K562 (cell line): Measurements from ENCODE around the gene CELF6. TPM values are rescaled to one million over a fixed set of nuclear protein-coding genes. Genes with fewer than 3 reads are reported as not detected.

Experiments
- CBFA2T2 ChIP-seq: fragments of 450-650 bp; conservative IDR thresholded peaks from 2 replicates; pipeline ENCODE4 v1.6.1; 2017; ENCODE audit warnings: mild to moderate bottlenecking
- GTF2A2 ChIP-seq: IDR thresholded peaks from 2 replicates; pipeline ENCODE4 v1.6.1; 2016; ENCODE audit warnings: mild to moderate bottlenecking, missing genetic modification characterization, missing compliant biosample characterization
- HDGF ChIP-seq: fragments of 450-650 bp; IDR thresholded peaks from 2 replicates; pipeline ENCODE4 v1.6.1; 2016
- MYC ChIP-seq, 2 experiments: fragments of 250-450 bp in 1 of 2; sonication (Bioruptor Pico) in 1 of 2; IDR thresholded peaks; 2 replicates each; pipeline versions ENCODE4 v1.5.1 to v1.6.1; 2012 to 2021; ENCODE audit warnings: low read depth in 2 of 2, borderline replicate concordance in 1 of 2, improper control_type of control experiment in 1 of 2, low read length in 1 of 2, mild to moderate bottlenecking in 1 of 2, moderate library complexity in 1 of 2
- SOX6 ChIP-seq: fragments of 450-650 bp; IDR thresholded peaks from 2 replicates; pipeline ENCODE4 v1.6.1; 2014; ENCODE audit warnings: mild to moderate bottlenecking
- TEAD4 ChIP-seq, 2 experiments: sonication (generic) in 1 of 2; formaldehyde crosslinking in 1 of 2; IDR thresholded peaks; 2 replicates each; pipeline versions ENCODE4 v1.6.1 to v1.8.0; 2012 to 2022; ENCODE audit warnings: borderline replicate concordance in 1 of 2, inconsistent platforms in 1 of 2, low read length in 1 of 2, mild to moderate bottlenecking in 1 of 2, missing genetic modification reagents in 1 of 2
- polyA plus RNA-seq, 8 experiments: library from polyadenylated mRNA; depleted of rRNA in 4 of 8; stranded (reverse) in 5 of 8; unstranded in 3 of 8; fragments of >200 nt; fragmentation: Nextera tagmentation in 2 of 8; fragmentation: Illumina TruSeq in 1 of 8; extraction: Ambion mirVana in 2 of 8; extraction: Trizol in 1 of 8; gene quantifications; 2 replicates each; pipeline versions ENCODE4 v1.2.1 to v1.2.3, GENCODE V29; 2011 to 2014; ENCODE audit warnings: inconsistent platforms in 1 of 8, missing spikeins in 1 of 8
- total RNA-seq, 7 experiments: library from RNA; depleted of rRNA in 6 of 7; stranded (reverse); fragments of >200 nt in 6 of 7; fragmentation: Illumina TruSeq in 2 of 7; extraction: Trizol in 2 of 7; gene quantifications; 2 replicates each; pipeline versions ENCODE4 v1.2.1 to v1.2.3, GENCODE V29; 2011 to 2021; ENCODE audit warnings: low replicate concordance in 1 of 7

The CELF6 gene
- total and polyA plus RNA-seq, 9 of the 15 experiments (the other 6 are each of a cell fraction or from before 2014, with no cell fraction given): 0.01 to 0.11 TPM; not detected in 7

GRCh38 chr15:72235298-72235697 lies 84.7 kb downstream of the CELF6 start (continued):
- TF ChIP-seq TEAD4 (IDR thresholded peaks at IDR 0.05; ENCODE audit: low read length) (peak; percentile 60), TEAD4 (CRISPR knock-in tag; IDR thresholded peaks at IDR 0.05; ENCODE audit: borderline replicate concordance) (no peak), SOX6 (peak; percentile 35; the same call in 1 of the 2 replicates), HDGF (no peak), MYC (IDR thresholded peaks at IDR 0.05; ENCODE audit: low read depth, low read length) (no peak), MYC (CRISPR knock-in tag; IDR thresholded peaks at IDR 0.05; ENCODE audit: borderline replicate concordance, low read depth) (no peak), GTF2A2 (tag) (no peak), CBFA2T2 (peak; percentile 37; the same call in 1 of the 2 replicates)

Other genes starting within 250 kb of the CELF6 start
Only the 7 nearest of the 8 such genes appear.
- 1.4 and 2.1 TPM in 2 replicates for gene SENP8, start 201.8 kb downstream of the CELF6 start, total RNA-seq (2014; rRNA removed)
- gene SENP8, start 201.8 kb downstream of the CELF6 start, total RNA-seq (2014; rRNA removed; fragmentation: Illumina TruSeq; extraction: Trizol): 1.8 and 2.3 TPM in 2 replicates
- 1.4 and 1.7 TPM in 2 replicates for gene SENP8, start 201.8 kb downstream of the CELF6 start, total RNA-seq (2015; rRNA removed; fragmentation: Illumina TruSeq; extraction: Trizol)
- gene SENP8, start 201.8 kb downstream of the CELF6 start, total RNA-seq (2021): 2.4 and 2.8 TPM in 2 replicates
- 5.4 and 5.9 TPM in 2 replicates for gene SENP8, start 201.8 kb downstream of the CELF6 start, polyA plus RNA-seq (2011; rRNA removed)
- gene SENP8, start 201.8 kb downstream of the CELF6 start, polyA plus RNA-seq (2014; fragmentation: Illumina TruSeq; extraction: Trizol): 3.5 and 3.6 TPM in 2 replicates
- 1 to 10 TPM; 3.3 to 4.7 TPM for gene SENP8, start 201.8 kb downstream of the CELF6 start, polyA plus RNA-seq (2014; fragmentation: Nextera tagmentation; extraction: Ambion mirVana)
- gene SENP8, start 201.8 kb downstream of the CELF6 start, polyA plus RNA-seq (2014; rRNA removed): 1.3 and 1.7 TPM in 2 replicates
- gene GRAMD2A, start 122.4 kb downstream of the CELF6 start, total RNA-seq (2014; rRNA removed): not detected in 2 replicates
- gene GRAMD2A, start 122.4 kb downstream of the CELF6 start, total RNA-seq (2014; rRNA removed; fragmentation: Illumina TruSeq; extraction: Trizol): not detected in 2 replicates
- gene GRAMD2A, start 122.4 kb downstream of the CELF6 start, total RNA-seq (2015; rRNA removed; fragmentation: Illumina TruSeq; extraction: Trizol): not detected in 2 replicates
- gene GRAMD2A, start 122.4 kb downstream of the CELF6 start, total RNA-seq (2021): not detected in 2 replicates
- 0.14 and 0.22 TPM in 2 replicates for gene GRAMD2A, start 122.4 kb downstream of the CELF6 start, polyA plus RNA-seq (2011; rRNA removed)
- not detected in 2 replicates for gene GRAMD2A, start 122.4 kb downstream of the CELF6 start, polyA plus RNA-seq (2014; fragmentation: Illumina TruSeq; extraction: Trizol)
- not detected for gene GRAMD2A, start 122.4 kb downstream of the CELF6 start, polyA plus RNA-seq (2014; fragmentation: Nextera tagmentation; extraction: Ambion mirVana)
- gene GRAMD2A, start 122.4 kb downstream of the CELF6 start, polyA plus RNA-seq (2014; rRNA removed): 0.08 TPM in 1 of 2 replicates, not detected in the other
- gene PKM, start 89.0 kb downstream of the CELF6 start, total RNA-seq (2014; rRNA removed): 368 and 422 TPM in 2 replicates
- gene PKM, start 89.0 kb downstream of the CELF6 start, total RNA-seq (2014; rRNA removed; fragmentation: Illumina TruSeq; extraction: Trizol): 309 and 338 TPM in 2 replicates
- gene PKM, start 89.0 kb downstream of the CELF6 start, total RNA-seq (2015; rRNA removed; fragmentation: Illumina TruSeq; extraction: Trizol): 472 and 481 TPM in 2 replicates
- gene PKM, start 89.0 kb downstream of the CELF6 start, total RNA-seq (2021): 466 and 471 TPM in 2 replicates
- gene PKM, start 89.0 kb downstream of the CELF6 start, polyA plus RNA-seq (2011; rRNA removed): 825 and 845 TPM in 2 replicates
- 507 and 521 TPM in 2 replicates for gene PKM, start 89.0 kb downstream of the CELF6 start, polyA plus RNA-seq (2014; fragmentation: Illumina TruSeq; extraction: Trizol)
- 100 to 1,000 TPM; 140 to 308 TPM for gene PKM, start 89.0 kb downstream of the CELF6 start, polyA plus RNA-seq (2014; fragmentation: Nextera tagmentation; extraction: Ambion mirVana)
- gene PKM, start 89.0 kb downstream of the CELF6 start, polyA plus RNA-seq (2014; rRNA removed): 383 and 417 TPM in 2 replicates
- gene PARP6, start 47.6 kb downstream of the CELF6 start, total RNA-seq (2014; rRNA removed): 24.1 and 24.9 TPM in 2 replicates
- gene PARP6, start 47.6 kb downstream of the CELF6 start, total RNA-seq (2014; rRNA removed; fragmentation: Illumina TruSeq; extraction: Trizol): 26.3 and 28.3 TPM in 2 replicates
- gene PARP6, start 47.6 kb downstream of the CELF6 start, total RNA-seq (2015; rRNA removed; fragmentation: Illumina TruSeq; extraction: Trizol): 25.2 and 27.8 TPM in 2 replicates
- 35.0 and 42.9 TPM in 2 replicates for gene PARP6, start 47.6 kb downstream of the CELF6 start, total RNA-seq (2021)
- 83.2 and 105 TPM in 2 replicates for gene PARP6, start 47.6 kb downstream of the CELF6 start, polyA plus RNA-seq (2011; rRNA removed)
- 34.4 and 41.7 TPM in 2 replicates for gene PARP6, start 47.6 kb downstream of the CELF6 start, polyA plus RNA-seq (2014; fragmentation: Illumina TruSeq; extraction: Trizol)
- 10 to 100 TPM; 14.8 to 18.9 TPM for gene PARP6, start 47.6 kb downstream of the CELF6 start, polyA plus RNA-seq (2014; fragmentation: Nextera tagmentation; extraction: Ambion mirVana)
- 39.3 and 43.4 TPM in 2 replicates for gene PARP6, start 47.6 kb downstream of the CELF6 start, polyA plus RNA-seq (2014; rRNA removed)
- 47.1 and 48.2 TPM in 2 replicates for gene HEXA, start 55.9 kb upstream of the CELF6 start, total RNA-seq (2014; rRNA removed)
- 57.4 and 58.3 TPM in 2 replicates for gene HEXA, start 55.9 kb upstream of the CELF6 start, total RNA-seq (2014; rRNA removed; fragmentation: Illumina TruSeq; extraction: Trizol)
- 84.4 and 85.9 TPM in 2 replicates for gene HEXA, start 55.9 kb upstream of the CELF6 start, total RNA-seq (2015; rRNA removed; fragmentation: Illumina TruSeq; extraction: Trizol)
- gene HEXA, start 55.9 kb upstream of the CELF6 start, total RNA-seq (2021): 81.9 and 82.1 TPM in 2 replicates
- gene HEXA, start 55.9 kb upstream of the CELF6 start, polyA plus RNA-seq (2011; rRNA removed): 134 and 136 TPM in 2 replicates
- gene HEXA, start 55.9 kb upstream of the CELF6 start, polyA plus RNA-seq (2014; fragmentation: Illumina TruSeq; extraction: Trizol): 68.9 and 70.0 TPM in 2 replicates
- gene HEXA, start 55.9 kb upstream of the CELF6 start, polyA plus RNA-seq (2014; fragmentation: Nextera tagmentation; extraction: Ambion mirVana): 10 to 100 TPM; 22.2 to 64.3 TPM
- 72.9 and 90.3 TPM in 2 replicates for gene HEXA, start 55.9 kb upstream of the CELF6 start, polyA plus RNA-seq (2014; rRNA removed)
- gene TMEM202, start 78.1 kb upstream of the CELF6 start, total RNA-seq (2014; rRNA removed): not detected in 2 replicates
- not detected in 2 replicates for gene TMEM202, start 78.1 kb upstream of the CELF6 start, total RNA-seq (2014; rRNA removed; fragmentation: Illumina TruSeq; extraction: Trizol)
- not detected in 2 replicates for gene TMEM202, start 78.1 kb upstream of the CELF6 start, total RNA-seq (2015; rRNA removed; fragmentation: Illumina TruSeq; extraction: Trizol)
- gene TMEM202, start 78.1 kb upstream of the CELF6 start, total RNA-seq (2021): not detected in 2 replicates
- not detected in 2 replicates for gene TMEM202, start 78.1 kb upstream of the CELF6 start, polyA plus RNA-seq (2011; rRNA removed)
- not detected in 2 replicates for gene TMEM202, start 78.1 kb upstream of the CELF6 start, polyA plus RNA-seq (2014; fragmentation: Illumina TruSeq; extraction: Trizol)
- not detected for gene TMEM202, start 78.1 kb upstream of the CELF6 start, polyA plus RNA-seq (2014; fragmentation: Nextera tagmentation; extraction: Ambion mirVana)
- not detected in 2 replicates for gene TMEM202, start 78.1 kb upstream of the CELF6 start, polyA plus RNA-seq (2014; rRNA removed)
- 38.4 and 42.3 TPM in 2 replicates for gene ARIH1, start 154.2 kb upstream of the CELF6 start, total RNA-seq (2014; rRNA removed)
- gene ARIH1, start 154.2 kb upstream of the CELF6 start, total RNA-seq (2014; rRNA removed; fragmentation: Illumina TruSeq; extraction: Trizol): 31.4 and 43.9 TPM in 2 replicates
- 24.0 and 28.3 TPM in 2 replicates for gene ARIH1, start 154.2 kb upstream of the CELF6 start, total RNA-seq (2015; rRNA removed; fragmentation: Illumina TruSeq; extraction: Trizol)
- gene ARIH1, start 154.2 kb upstream of the CELF6 start, total RNA-seq (2021): 122 and 125 TPM in 2 replicates
- 64.8 and 82.6 TPM in 2 replicates for gene ARIH1, start 154.2 kb upstream of the CELF6 start, polyA plus RNA-seq (2011; rRNA removed)
- gene ARIH1, start 154.2 kb upstream of the CELF6 start, polyA plus RNA-seq (2014; fragmentation: Illumina TruSeq; extraction: Trizol): 37.6 and 39.5 TPM in 2 replicates
- gene ARIH1, start 154.2 kb upstream of the CELF6 start, polyA plus RNA-seq (2014; fragmentation: Nextera tagmentation; extraction: Ambion mirVana): 10 to 100 TPM; 17.7 to 18.0 TPM
- gene ARIH1, start 154.2 kb upstream of the CELF6 start, polyA plus RNA-seq (2014; rRNA removed): 28.9 and 29.9 TPM in 2 replicates